HG03135 (cell line): ENCODE results near the gene HSFX4.
"Not testable (repeated sequence)": the region's sequence is repeated elsewhere in the genome, so short reads cannot be mapped to it uniquely, and the experiment has no call there.

Experiments used
- ATAC-seq: cut with Tn5 transposase; IDR thresholded peaks from one replicate; pipeline ENCODE4 v1.9.1; 2021; ENCODE audit warnings: mild to moderate bottlenecking, moderate library complexity; ENCODE audit not compliant: unreplicated experiment

Gene HSFX4

GRCh38 chrX:149937328-149937727 is 8.0 kb downstream of the HSFX4 start:
- not testable (repeated sequence) for ATAC-seq

- no peak for ATAC-seq
Measured at GRCh38 chrX:149937871-149938426, 8.6 kb downstream of the HSFX4 start.

GRCh38 chrX:149938427-149938880 is 9.1 kb downstream of the HSFX4 start, which contains the start of gene EOLA2:
TSS of gene EOLA2 (minus strand) at chrX:149938491. CDS start at chrX:149933874, 4,617 bp downstream.
- ATAC-seq, result peak; percentile 68

GRCh38 chrX:149938881-149939654 is 9.7 kb downstream of the HSFX4 start:
- no peak for ATAC-seq

- no peak for ATAC-seq
Measured at GRCh38 chrX:149939655-149939904, 10.2 kb downstream of the HSFX4 start.

- ATAC-seq, result peak; percentile 43
Measured at GRCh38 chrX:149939905-149940673, 10.7 kb downstream of the HSFX4 start.

- not testable (repeated sequence) for ATAC-seq
Measured at GRCh38 chrX:149940674-149941024, 11.3 kb downstream of the HSFX4 start.

GRCh38 chrX:149945087-149945670 is 15.8 kb downstream of the HSFX4 start:
- ATAC-seq, result not testable (repeated sequence)

GRCh38 chrX:149945820-149946219 is 16.4 kb downstream of the HSFX4 start:
- not testable (repeated sequence) for ATAC-seq

- ATAC-seq, result not testable (repeated sequence)
Measured at GRCh38 chrX:149946932-149947331, 17.6 kb downstream of the HSFX4 start.

- ATAC-seq, result no peak
Measured at GRCh38 chrX:149948016-149948415, 18.6 kb downstream of the HSFX4 start.

GRCh38 chrX:149949743-149950436 is 20.5 kb downstream of the HSFX4 start:
- no peak for ATAC-seq

GRCh38 chrX:149950681-149951080 is 21.3 kb downstream of the HSFX4 start:
- ATAC-seq, result no peak

- no peak for ATAC-seq
Measured at GRCh38 chrX:149961572-149961971, 32.2 kb downstream of the HSFX4 start.

GRCh38 chrX:149962010-149962409 is 32.6 kb downstream of the HSFX4 start:
- no peak for ATAC-seq

- peak; percentile 85 for ATAC-seq
Measured at GRCh38 chrX:149962859-149963757, 33.7 kb downstream of the HSFX4 start.

- no peak for ATAC-seq
Measured at GRCh38 chrX:149979126-149979644, 49.8 kb downstream of the HSFX4 start.
